OCI-LY7 (cell line): Measurements from ENCODE around the gene C1orf198. TPM values are rescaled to one million over a fixed set of nuclear protein-coding genes. Genes with fewer than 3 reads are reported as not detected.

ENCODE experiments used
- BruUV-seq: library from RNA; stranded (reverse); fragments of 400-500 nt; replicated peaks from 2 replicates; lab custom pipeline; 2021; lab: Mats Ljungman, UMichigan
- CTCF ChIA-PET: fragments of 300-600 bp; sonication (Branson Sonifier 250); formaldehyde crosslinking; loops from one replicate; lab custom pipeline; 2022; ENCODE audit warnings: antibody characterized with exemption; ENCODE audit not compliant: unreplicated experiment; lab: Charles Lee
- POLR2A ChIA-PET: fragments of 300-600 bp; sonication (Branson Sonifier 250); formaldehyde crosslinking; loops from one replicate; lab custom pipeline; 2022; ENCODE audit warnings: antibody characterized with exemption; lab: Charles Lee
- DNase-seq: peaks from one replicate; pipeline ENCODE4 v3.0.0-alpha.2; 2015; ENCODE audit warnings: low spot score
- H2AFZ ChIP-seq: fragments of 200-600 bp; sonication (generic), shearing (Covaris generic); 2 replicates; pipeline ENCODE4 v1.6.1; 2014; ENCODE audit warnings: mild to moderate bottlenecking, antibody characterized with exemption, low read length, moderate library complexity
- H3K27ac ChIP-seq: fragments of 200-600 bp; sonication (generic); 2 replicates; pipeline ENCODE4 v1.5.1; 2014; ENCODE audit warnings: mixed run types, low read depth, mild to moderate bottlenecking, moderate library complexity, low read length, inconsistent platforms; ENCODE audit not compliant: poor library complexity, severe bottlenecking
- H3K36me3 ChIP-seq: fragments of 200-600 bp; sonication (generic); 2 replicates; pipeline ENCODE4 v1.6.1; 2014; ENCODE audit warnings: mild to moderate bottlenecking, antibody characterized with exemption, low read length, moderate library complexity, mixed read lengths; ENCODE audit not compliant: insufficient read depth
- H3K4me1 ChIP-seq: fragments of 200-600 bp; sonication (generic); 2 replicates; pipeline ENCODE4 v1.5.1; 2014; ENCODE audit warnings: mild to moderate bottlenecking, low read length; ENCODE audit not compliant: insufficient read depth, poor library complexity, severe bottlenecking
- H3K4me2 ChIP-seq: fragments of 200-600 bp; sonication (generic); 2 replicates; pipeline ENCODE4 v1.6.1; 2014; ENCODE audit warnings: mild to moderate bottlenecking, low read length
- H3K4me3 ChIP-seq: fragments of 200-600 bp; sonication (generic); 2 replicates; pipeline ENCODE4 v1.5.1; 2014; ENCODE audit warnings: mild to moderate bottlenecking, low read depth, low read length; ENCODE audit not compliant: poor library complexity, severe bottlenecking
- H3K79me2 ChIP-seq: fragments of 200-600 bp; sonication (generic); 2 replicates; pipeline ENCODE4 v1.6.1; 2016; ENCODE audit warnings: low read depth, mild to moderate bottlenecking, low read length, moderate library complexity, mixed read lengths; ENCODE audit not compliant: insufficient read depth
- H3K9me2 ChIP-seq: fragments of 200-600 bp; sonication (generic); 2 replicates; pipeline ENCODE4 v1.6.1; 2016; ENCODE audit warnings: mild to moderate bottlenecking, low read length, mixed read lengths; ENCODE audit not compliant: insufficient read depth
- H3K9me3 ChIP-seq: fragments of 200-600 bp; sonication (generic); 2 replicates; pipeline ENCODE4 v1.6.1; 2014; ENCODE audit warnings: mild to moderate bottlenecking, mixed run types, low read length, mixed read lengths
- H4K20me1 ChIP-seq: fragments of 200-600 bp; sonication (generic); 2 replicates; pipeline ENCODE4 v1.6.1; 2014; ENCODE audit warnings: mild to moderate bottlenecking, antibody characterized with exemption, low read length, moderate library complexity, mixed read lengths; ENCODE audit not compliant: insufficient read depth
- EZH2phosphoT487 ChIP-seq: fragments of 200-600 bp; sonication (generic); IDR thresholded peaks from 2 replicates; pipeline ENCODE4 v1.6.1; 2018; ENCODE audit warnings: low read depth, borderline replicate concordance, mild to moderate bottlenecking, mixed run types, antibody characterized with exemption, low read length, moderate library complexity, mixed read lengths
- intact Hi-C: fragments of 100-400 bp; cut with micrococcal nuclease; formaldehyde crosslinking; loops from one replicate; pipeline ENCODE4 v1.10.0; 2022; ENCODE audit not compliant: unreplicated experiment
- total RNA-seq, 2 experiments: library from RNA; depleted of rRNA in 1 of 2; stranded (reverse); fragments of >200 nt in 1 of 2; shearing (Covaris generic) in 1 of 2; gene quantifications; 2 replicates each; pipeline ENCODE4 v1.2.3, GENCODE V29; 2014 to 2022
- TF ChIP-seq, protein P1 (sequence below): fragments of 200-600 bp; sonication (generic); conservative IDR thresholded peaks from 2 replicates; pipeline ENCODE4 v1.5.1; 2014; ENCODE audit warnings: mild to moderate bottlenecking, antibody characterized with exemption, low read length, moderate library complexity, mixed read lengths

The C1orf198 gene
- total RNA-seq, 2 experiments from 2014 or later = 5.7 to 6.5 TPM

- H3K4me3 ChIP-seq = no peak overlapping the region
- TF ChIP-seq EZH2phosphoT487 = no peak
- TF ChIP-seq, protein P1, sequence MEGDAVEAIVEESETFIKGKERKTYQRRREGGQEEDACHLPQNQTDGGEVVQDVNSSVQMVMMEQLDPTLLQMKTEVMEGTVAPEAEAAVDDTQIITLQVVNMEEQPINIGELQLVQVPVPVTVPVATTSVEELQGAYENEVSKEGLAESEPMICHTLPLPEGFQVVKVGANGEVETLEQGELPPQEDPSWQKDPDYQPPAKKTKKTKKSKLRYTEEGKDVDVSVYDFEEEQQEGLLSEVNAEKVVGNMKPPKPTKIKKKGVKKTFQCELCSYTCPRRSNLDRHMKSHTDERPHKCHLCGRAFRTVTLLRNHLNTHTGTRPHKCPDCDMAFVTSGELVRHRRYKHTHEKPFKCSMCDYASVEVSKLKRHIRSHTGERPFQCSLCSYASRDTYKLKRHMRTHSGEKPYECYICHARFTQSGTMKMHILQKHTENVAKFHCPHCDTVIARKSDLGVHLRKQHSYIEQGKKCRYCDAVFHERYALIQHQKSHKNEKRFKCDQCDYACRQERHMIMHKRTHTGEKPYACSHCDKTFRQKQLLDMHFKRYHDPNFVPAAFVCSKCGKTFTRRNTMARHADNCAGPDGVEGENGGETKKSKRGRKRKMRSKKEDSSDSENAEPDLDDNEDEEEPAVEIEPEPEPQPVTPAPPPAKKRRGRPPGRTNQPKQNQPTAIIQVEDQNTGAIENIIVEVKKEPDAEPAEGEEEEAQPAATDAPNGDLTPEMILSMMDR = no peak
- intact Hi-C loops = no loop called here
- no peaks in the 10 kb centered on the region for H3K36me3 ChIP-seq
- ChIA-PET POLR2A (no interaction called here), CTCF (no interaction called here)
- H3K27ac ChIP-seq = no peak overlapping the region
- no peaks in the 10 kb centered on the region for H3K79me2 ChIP-seq
- H2AFZ ChIP-seq = no peak overlapping the region
- H4K20me1 ChIP-seq = no peaks in the 10 kb centered on the region; the same call in 1 of the 2 replicates
- H3K9me2 ChIP-seq = no peaks in the 10 kb centered on the region
- H3K4me1 ChIP-seq = no peaks in the 10 kb centered on the region
- BruUV-seq = no TSS peak
- DNase-seq = no peak
- no peak overlapping the region for H3K4me2 ChIP-seq
- H3K9me3 ChIP-seq = no peaks in the 10 kb centered on the region
These were observed 25.7 kb upstream of the C1orf198 start for GRCh38 chr1:230894032-230894431.

DNA sequence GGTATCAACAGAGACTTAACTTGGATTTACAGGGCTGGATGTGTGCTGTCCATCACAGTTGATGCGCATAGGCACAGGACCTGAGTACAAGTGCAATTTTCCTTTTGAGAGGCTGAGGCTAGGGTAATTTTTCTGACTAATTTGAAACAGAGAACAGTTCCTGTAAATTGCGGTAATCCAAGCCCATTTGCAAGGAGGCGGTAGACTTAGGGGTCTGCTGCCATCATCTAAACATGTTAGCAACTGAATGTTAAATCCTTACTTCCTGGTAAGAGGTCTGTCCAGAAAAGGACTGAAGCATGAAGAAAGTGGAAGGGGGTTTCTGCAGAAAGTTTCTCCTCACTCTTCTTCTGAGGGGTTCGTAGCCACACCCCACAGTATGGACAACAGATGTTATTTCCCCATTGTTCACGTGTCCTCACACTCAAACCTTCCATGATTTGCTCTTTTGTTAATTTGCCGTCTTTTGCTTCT, 23.7 kb upstream of the C1orf198 start:
- no peak overlapping the region for H3K27ac ChIP-seq
- H4K20me1 ChIP-seq = no peaks in the 10 kb centered on the region; the same call in 1 of the 2 replicates
- no peaks in the 10 kb centered on the region for H3K79me2 ChIP-seq
- BruUV-seq = no TSS peak
- H3K9me3 ChIP-seq = no peaks in the 10 kb centered on the region
- no peak overlapping the region for H2AFZ ChIP-seq
- no peaks in the 10 kb centered on the region for H3K36me3 ChIP-seq
- CTCF ChIA-PET = no interaction called here
- no peak overlapping the region for H3K4me2 ChIP-seq
- H3K4me1 ChIP-seq = no peaks in the 10 kb centered on the region
- intact Hi-C loops = no loop called here
- POLR2A ChIA-PET = no interaction called here
- H3K4me3 ChIP-seq = no peak overlapping the region
- TF ChIP-seq, protein P1 = no peak
- no peak for TF ChIP-seq EZH2phosphoT487
- no peaks in the 10 kb centered on the region for H3K9me2 ChIP-seq
- no peak for DNase-seq

DNA sequence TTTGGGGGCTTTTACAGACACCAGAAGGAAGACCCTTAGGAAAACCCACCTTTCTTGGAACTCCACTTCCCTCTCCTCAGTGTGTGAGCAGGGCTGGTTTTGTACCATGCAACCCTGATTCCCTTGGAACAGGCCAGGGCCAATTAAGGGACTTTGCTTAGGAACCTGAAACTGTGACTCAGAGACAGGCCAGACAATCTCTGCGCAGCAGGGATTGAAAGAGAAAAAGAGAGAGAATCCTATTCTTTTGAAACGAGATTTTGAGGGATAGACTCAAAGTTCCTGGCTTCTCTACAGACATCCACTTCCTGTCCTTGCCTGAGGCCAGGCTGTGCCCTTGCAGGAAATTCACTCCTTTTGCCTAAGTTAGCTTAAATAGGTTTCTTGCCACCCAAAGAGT, 23.1 kb upstream of the C1orf198 start:
- H4K20me1 ChIP-seq = no peaks in the 10 kb centered on the region; the same call in 1 of the 2 replicates
- no peak overlapping the region for H3K27ac ChIP-seq
- BruUV-seq = no TSS peak
- CTCF ChIA-PET = no interaction called here
- intact Hi-C loops = no loop called here
- no peak overlapping the region for H3K4me3 ChIP-seq
- no peaks in the 10 kb centered on the region for H3K9me3 ChIP-seq
- H3K79me2 ChIP-seq = no peaks in the 10 kb centered on the region
- H3K4me2 ChIP-seq = no peak overlapping the region
- no peaks in the 10 kb centered on the region for H3K36me3 ChIP-seq
- TF ChIP-seq, protein P1 = no peak
- no peak for TF ChIP-seq EZH2phosphoT487
- POLR2A ChIA-PET = no interaction called here
- no peak for DNase-seq
- no peak overlapping the region for H2AFZ ChIP-seq
- no peaks in the 10 kb centered on the region for H3K9me2 ChIP-seq
- no peaks in the 10 kb centered on the region for H3K4me1 ChIP-seq
